Keratinocyte (primary cell): ENCODE data around the gene VKORC1.

ENCODE experiments used
- CTCF ChIP-seq, 3 experiments: IDR thresholded peaks in 1 of 3; conservative IDR thresholded peaks in 1 of 3; optimal IDR thresholded peaks in 1 of 3; 2 replicates in 2 of 3; 3 replicates in 1 of 3; pipeline versions ENCODE3 to v1.5.1; 2011; ENCODE audit warnings: low read length in 3 of 3, mild to moderate bottlenecking in 3 of 3, moderate library complexity in 2 of 3, control low read depth in 1 of 3, inconsistent platforms in 1 of 3; ENCODE audit not compliant: insufficient read depth in 2 of 3; ENCODE audit errors: extremely low read depth in 1 of 3
- EZH2 ChIP-seq: IDR thresholded peaks from one replicate; pipeline ENCODE4 v1.6.1; 2012; ENCODE audit warnings: inconsistent platforms, mild to moderate bottlenecking, low read length, moderate library complexity

GRCh38 chr16:31131841-31132271 lies 37.3 kb upstream of the VKORC1 start:
- TF ChIP-seq CTCF (optimal IDR thresholded peaks at IDR 0.05 in 1 of 3, IDR thresholded peaks at IDR 0.05 in 1 of 3, conservative IDR thresholded peaks at IDR 0.05 in 1 of 3; ENCODE audit: extremely low read depth in 1 of 3, insufficient read depth in 2 of 3, low read length in 3 of 3), result no peak
- no peak for TF ChIP-seq EZH2
